Fibroblast of villous mesenchyme (primary cell): ENCODE results near the gene TCF7L2. TPM values are rescaled to one million over a fixed set of nuclear protein-coding genes. Genes with fewer than 3 reads are reported as not detected.
A peak's percentile ranks its signal among the peaks of the same experiment; 100 is the strongest.

ENCODE experiments used
- DNase-seq: peaks from one replicate; pipeline ENCODE4 v3.0.0-alpha.2; 2010; ENCODE audit warnings: low read depth
- H3K4me3 ChIP-seq: 2 replicates; pipeline ENCODE4 v1.5.1; 2011; ENCODE audit warnings: low read depth, mild to moderate bottlenecking, low read length
- CTCF ChIP-seq: IDR thresholded peaks from 2 replicates; pipeline ENCODE4 v1.5.1; 2012; ENCODE audit warnings: low read depth, mild to moderate bottlenecking, low read length; ENCODE audit not compliant: insufficient read depth
- total RNA-seq: library from RNA; depleted of rRNA; stranded (reverse); fragments of >200 nt; gene quantifications from 2 replicates; pipeline ENCODE4 v1.2.3, GENCODE V29; 2012

The TCF7L2 gene
- total RNA-seq, 1 donor = 12.5 TPM

GRCh38 chr10:113094114-113094486 is 144.1 kb downstream of the TCF7L2 start:
- TF ChIP-seq CTCF = no peak
- H3K4me3 ChIP-seq = no peak overlapping the region
- peak; percentile 86 for DNase-seq

- H3K4me3 ChIP-seq = no peak overlapping the region
- DNase-seq = no peak
- TF ChIP-seq CTCF = no peak
These were observed 145.5 kb downstream of the TCF7L2 start for GRCh38 chr10:113095419-113096127.

GRCh38 chr10:113096128-113096996 is 146.3 kb downstream of the TCF7L2 start:
- DNase-seq = peak; percentile 36
- no peak overlapping the region for H3K4me3 ChIP-seq
- no peak for TF ChIP-seq CTCF

- DNase-seq = no peak
- no peak overlapping the region for H3K4me3 ChIP-seq
- TF ChIP-seq CTCF = no peak
These were observed 147.0 kb downstream of the TCF7L2 start for GRCh38 chr10:113097036-113097435.

- peak; percentile 40 for DNase-seq
- no peak for TF ChIP-seq CTCF
- no peak overlapping the region for H3K4me3 ChIP-seq
These were observed 149.6 kb downstream of the TCF7L2 start for GRCh38 chr10:113099431-113100183.

DNA sequence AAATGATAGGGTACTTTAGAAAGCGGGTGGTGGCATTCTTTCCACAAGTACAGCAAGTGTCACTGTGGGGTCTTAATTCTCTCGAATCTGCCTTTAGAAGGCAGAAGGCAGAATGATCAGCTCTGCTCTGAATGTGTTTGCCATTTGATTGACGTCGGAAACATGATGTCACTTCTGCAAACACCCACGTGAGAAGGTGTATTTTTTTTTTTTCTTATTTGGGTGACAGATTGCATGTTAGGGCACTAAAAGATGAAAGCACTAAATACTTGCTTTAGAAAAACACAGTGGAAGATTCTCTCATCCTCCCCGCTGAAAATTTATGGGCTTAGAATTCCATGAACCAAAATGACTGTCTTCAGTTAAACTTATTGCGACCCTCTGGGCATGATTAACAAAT is 150.2 kb downstream of the TCF7L2 start:
- no peak for TF ChIP-seq CTCF
- no peak overlapping the region for H3K4me3 ChIP-seq
- DNase-seq = no peak
